SK-N-SH treated with all-trans-retinoic acid at 6 μM for 48 hours (cell line): ENCODE data around the gene STARD9.

Source experiments
- ARNTL ChIP-seq: fragments of 450-650 bp; formaldehyde crosslinking; IDR thresholded peaks from 2 replicates; pipeline ENCODE4 v1.5.0; 2020; ENCODE audit warnings: low read depth, mild to moderate bottlenecking, moderate library complexity, borderline replicate concordance
- CREB5 ChIP-seq: fragments of 250-450 bp; sonication (Bioruptor Pico); IDR thresholded peaks from 2 replicates; pipeline ENCODE4 v1.5.1; 2020; ENCODE audit warnings: low read depth, mild to moderate bottlenecking, moderate library complexity
- CSDC2 ChIP-seq: fragments of 250-450 bp; sonication (Bioruptor Pico); IDR thresholded peaks from 2 replicates; pipeline ENCODE4 v1.5.0; 2020; ENCODE audit warnings: mild to moderate bottlenecking, moderate library complexity
- CSRNP3 ChIP-seq: fragments of 250-450 bp; sonication (Bioruptor Pico); IDR thresholded peaks from 2 replicates; pipeline ENCODE4 v1.5.1; 2021; ENCODE audit warnings: mild to moderate bottlenecking, moderate library complexity
- ISL1 ChIP-seq: fragments of 250-450 bp; sonication (Bioruptor Pico); IDR thresholded peaks from 2 replicates; pipeline ENCODE4 v2.1.2; 2022; ENCODE audit warnings: mild to moderate bottlenecking, moderate library complexity
- PPARA ChIP-seq: fragments of 250-450 bp; sonication (Bioruptor Pico); IDR thresholded peaks from 2 replicates; pipeline ENCODE4 v1.5.0; 2020; ENCODE audit warnings: mild to moderate bottlenecking, borderline replicate concordance
- RARB ChIP-seq: fragments of 250-450 bp; sonication (Bioruptor Pico); IDR thresholded peaks from 2 replicates; pipeline ENCODE4 v1.8.0; 2021; ENCODE audit warnings: mild to moderate bottlenecking, moderate library complexity
- TOX ChIP-seq: fragments of 250-450 bp; sonication (Bioruptor Pico); IDR thresholded peaks from 2 replicates; pipeline ENCODE4 v1.8.0; 2021; ENCODE audit warnings: mild to moderate bottlenecking, moderate library complexity, borderline replicate concordance
- ZC3H10 ChIP-seq: fragments of 250-450 bp; sonication (Bioruptor Pico); IDR thresholded peaks from 2 replicates; pipeline ENCODE4 v1.5.1; 2021; ENCODE audit warnings: mild to moderate bottlenecking, moderate library complexity
- ZFP30 ChIP-seq: fragments of 450-650 bp; formaldehyde crosslinking; IDR thresholded peaks from 2 replicates; pipeline ENCODE4 v1.5.0; 2022; ENCODE audit warnings: mild to moderate bottlenecking, moderate library complexity
- ZNF565 ChIP-seq: fragments of 450-650 bp; formaldehyde crosslinking; conservative IDR thresholded peaks from 2 replicates; pipeline ENCODE4 v1.5.0; 2020; ENCODE audit warnings: low read depth, mild to moderate bottlenecking, moderate library complexity

GRCh38 chr15:42576040-42576594 is 711 bp downstream of the STARD9 start:
- TF ChIP-seq ZFP30 (no peak), ZC3H10 (CRISPR knock-in tag) (no peak), TOX (no peak), CREB5 (CRISPR knock-in tag) (no peak), ISL1 (CRISPR knock-in tag) (no peak), ARNTL (CRISPR knock-in tag) (no peak), PPARA (CRISPR knock-in tag) (no peak), CSRNP3 (no peak), RARB (CRISPR knock-in tag) (no peak), ZNF565 (CRISPR knock-in tag) (no peak), CSDC2 (CRISPR knock-in tag) (no peak)
